HG03521 (cell line): ENCODE measurements around the gene TATDN3.
"Not testable (repeated sequence)": the region's sequence is repeated elsewhere in the genome, so short reads cannot be mapped to it uniquely, and the experiment has no call there.

Experiments
- ATAC-seq: cut with Tn5 transposase; IDR thresholded peaks from one replicate; pipeline ENCODE4 v1.9.1; 2021; ENCODE audit warnings: mild to moderate bottlenecking, moderate library complexity; ENCODE audit not compliant: unreplicated experiment

TATDN3 gene

DNA sequence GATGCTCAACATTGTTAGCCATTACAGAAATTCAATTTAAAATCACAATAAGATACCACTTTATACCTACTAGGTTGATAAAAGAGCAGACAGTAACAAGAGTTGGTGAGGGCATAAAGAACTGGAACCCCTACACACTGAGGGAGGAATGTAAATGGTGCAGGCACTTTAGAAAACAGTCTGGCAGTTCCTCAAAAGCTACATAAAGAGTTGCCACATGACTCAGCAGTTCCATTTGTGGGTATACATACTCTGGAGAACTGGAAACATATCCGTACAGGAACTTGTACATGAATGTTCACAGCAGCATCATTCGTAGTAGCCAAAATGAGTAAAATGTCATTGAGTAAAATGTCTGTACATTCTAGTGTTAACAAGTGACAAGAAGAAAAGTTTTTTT lies 17.1 kb upstream of the TATDN3 start:
- no peak for ATAC-seq

GRCh38 chr1:212775241-212775640 lies 16.5 kb upstream of the TATDN3 start:
- ATAC-seq, result no peak

DNA sequence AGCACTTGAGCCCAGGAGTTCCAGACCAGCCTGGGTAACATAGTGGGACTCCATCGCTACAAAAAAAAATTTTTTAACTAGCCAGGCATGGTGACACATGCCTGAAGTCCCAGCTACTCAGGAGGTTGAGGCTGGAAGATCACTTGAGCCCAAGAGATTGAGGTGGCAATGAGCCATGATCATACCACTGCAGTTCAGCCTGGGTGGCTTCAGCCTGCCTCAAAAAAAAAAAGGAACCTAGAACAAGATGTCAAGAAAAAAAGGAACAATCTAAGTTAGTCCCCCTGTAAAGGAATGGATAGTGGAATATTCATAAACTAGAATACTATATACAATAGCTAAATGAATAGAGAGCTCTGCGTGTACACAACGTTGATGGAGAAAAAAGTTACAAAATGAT lies 14.5 kb upstream of the TATDN3 start:
- no peak for ATAC-seq

DNA sequence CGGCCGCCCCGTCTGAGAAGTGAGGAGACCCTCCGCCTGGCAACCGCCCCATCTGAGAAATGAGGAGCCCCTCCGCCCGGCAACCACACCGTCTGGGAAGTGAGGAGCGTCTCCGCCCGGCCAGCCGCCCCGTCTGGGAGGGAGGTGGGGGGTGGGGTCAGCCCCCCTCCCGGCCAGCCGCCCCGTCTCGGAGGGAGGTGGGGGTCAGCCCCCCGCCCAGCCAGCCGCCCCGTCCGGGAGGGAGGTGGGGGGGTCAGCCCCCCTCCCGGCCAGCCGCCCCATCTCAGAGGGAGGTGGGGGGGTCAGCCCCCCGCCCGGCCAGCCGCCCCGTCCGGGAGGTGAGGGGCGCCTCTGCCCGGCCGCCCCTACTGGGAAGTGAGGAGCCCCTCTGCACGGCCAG lies 12.6 kb upstream of the TATDN3 start:
- ATAC-seq, result not testable (repeated sequence)

- ATAC-seq, result no peak
Measured at GRCh38 chr1:212780759-212781158, 10.9 kb upstream of the TATDN3 start.

DNA sequence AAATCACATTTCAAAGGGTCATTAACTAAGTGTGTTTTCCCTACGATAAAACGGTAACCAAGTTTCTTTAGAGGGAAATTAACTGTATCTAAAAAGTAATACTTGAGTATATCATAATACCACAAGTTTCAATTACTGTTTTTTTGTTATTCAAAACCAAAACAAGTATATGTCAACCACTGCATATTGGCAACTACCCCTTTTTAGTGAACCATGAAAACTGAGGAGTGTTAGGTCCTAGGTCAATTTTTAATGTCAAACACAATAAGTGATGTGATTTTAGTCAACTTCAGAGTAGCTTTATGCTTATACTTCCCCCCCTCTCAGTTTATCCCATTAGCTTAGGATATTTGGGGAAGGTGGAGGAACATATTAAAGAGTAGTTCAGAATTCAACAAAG lies 10.5 kb upstream of the TATDN3 start:
- no peak for ATAC-seq

DNA sequence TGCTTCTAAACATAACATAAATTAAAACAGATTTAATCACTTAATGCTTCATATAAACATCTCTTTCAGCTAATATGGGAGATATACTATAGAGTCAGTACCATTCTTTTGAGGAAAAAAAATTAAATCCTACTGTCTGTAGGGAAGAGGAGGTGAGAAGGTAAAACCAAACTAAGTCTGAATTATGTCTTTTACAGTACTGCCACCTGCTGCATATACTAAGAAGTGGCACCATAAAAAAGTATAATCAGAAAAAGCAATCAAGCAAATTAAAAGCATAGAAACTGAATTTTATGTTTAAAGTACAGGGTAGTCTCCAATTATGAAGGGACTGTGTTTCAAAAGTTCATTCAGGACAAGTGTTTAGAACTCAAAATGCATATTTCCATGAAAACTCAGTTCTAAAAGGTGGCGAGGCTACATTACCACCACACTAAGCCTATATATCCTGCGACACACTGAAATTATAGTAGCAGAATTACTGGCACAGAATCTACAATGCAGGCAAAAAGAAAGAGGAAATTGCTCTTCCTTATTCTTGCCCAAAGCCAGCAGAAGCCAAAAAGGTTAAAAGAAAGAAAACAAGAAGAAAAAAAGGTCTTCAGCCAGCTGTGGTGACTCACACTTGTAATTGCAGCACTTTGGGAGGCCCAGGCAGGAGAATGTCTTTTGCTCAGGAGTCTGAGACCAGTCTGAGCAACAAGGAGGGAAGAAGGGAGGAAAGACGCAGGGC lies 9.1 kb upstream of the TATDN3 start:
- no peak for ATAC-seq

DNA sequence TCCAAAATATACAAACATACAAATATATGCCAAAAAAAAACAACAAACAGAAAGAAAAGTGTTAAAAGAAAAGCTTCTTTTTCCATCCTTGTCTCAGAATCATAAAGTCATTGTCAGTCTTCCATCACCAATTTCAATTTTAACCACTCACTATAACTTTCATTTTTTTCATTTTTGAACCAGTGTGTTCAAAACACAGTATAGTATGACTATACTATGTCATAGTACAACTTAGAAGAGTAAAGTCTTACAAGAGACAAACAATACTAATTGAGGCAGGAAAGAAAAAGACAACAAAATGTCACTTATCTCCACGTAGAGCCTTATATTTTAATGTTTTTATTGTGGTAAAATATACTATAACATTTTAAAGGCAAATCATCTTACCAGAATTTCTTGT lies 7.7 kb upstream of the TATDN3 start:
- ATAC-seq, result no peak

GRCh38 chr1:212785871-212786270 lies 5.8 kb upstream of the TATDN3 start:
- ATAC-seq, result no peak

- peak; percentile 23 for ATAC-seq
Measured at GRCh38 chr1:212791261-212791675, 426 bp upstream of the TATDN3 start.

DNA sequence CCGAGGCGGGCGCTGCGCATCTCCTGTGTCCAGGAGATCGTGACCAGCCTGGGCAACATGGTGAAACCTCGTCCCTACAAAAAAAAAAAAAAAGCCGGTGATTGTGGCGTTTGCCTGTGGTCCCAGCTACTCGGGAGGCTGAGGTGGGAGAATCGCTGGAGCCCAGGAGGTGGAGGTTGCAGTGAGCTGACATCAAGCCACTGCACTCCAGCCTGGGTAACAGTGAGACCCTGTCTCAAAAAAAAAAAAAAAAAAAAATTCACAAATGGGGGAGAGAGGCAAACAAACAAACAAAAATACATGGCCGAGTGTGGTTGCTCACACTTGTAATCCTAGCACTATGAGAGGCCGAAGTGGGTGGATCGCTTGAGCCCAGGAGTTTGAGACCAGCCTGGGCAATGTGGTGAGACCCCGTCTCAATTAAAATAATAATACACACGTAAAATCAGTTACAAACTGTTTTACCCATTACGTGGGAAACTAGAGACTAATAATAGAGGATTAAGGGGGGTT lies 758 bp downstream of the TATDN3 start:
- ATAC-seq, result no peak

GRCh38 chr1:212794561-212795014 lies 2.9 kb downstream of the TATDN3 start:
- peak; percentile 77 for ATAC-seq

GRCh38 chr1:212797681-212798080 lies 6.0 kb downstream of the TATDN3 start:
- ATAC-seq, result no peak

DNA sequence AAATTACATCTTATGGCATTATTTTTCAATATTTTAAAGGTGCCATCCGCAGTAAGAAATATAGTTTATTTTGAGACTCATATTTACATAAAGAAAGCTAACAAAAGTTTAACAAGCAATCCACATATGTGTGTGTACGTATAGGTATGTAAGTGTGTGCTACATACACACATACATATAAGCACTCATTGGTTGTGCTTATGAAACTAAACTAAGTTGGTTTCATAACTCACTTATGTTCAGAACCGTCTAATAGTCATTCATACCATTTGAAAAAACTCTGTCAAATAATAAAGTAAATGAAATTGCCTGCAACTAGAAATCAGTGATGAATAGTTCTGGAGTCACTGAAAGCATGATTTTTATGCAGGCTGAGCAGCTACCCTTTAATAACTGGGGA lies 14.1 kb downstream of the TATDN3 start:
- no peak for ATAC-seq

GRCh38 chr1:212814537-212815334 lies 23.0 kb downstream of the TATDN3 start:
- no peak for ATAC-seq

- no peak for ATAC-seq
Measured at GRCh38 chr1:212816567-212817278, 25.0 kb downstream of the TATDN3 start.

- ATAC-seq, result no peak
Measured at GRCh38 chr1:212819726-212820125, 28.0 kb downstream of the TATDN3 start.

DNA sequence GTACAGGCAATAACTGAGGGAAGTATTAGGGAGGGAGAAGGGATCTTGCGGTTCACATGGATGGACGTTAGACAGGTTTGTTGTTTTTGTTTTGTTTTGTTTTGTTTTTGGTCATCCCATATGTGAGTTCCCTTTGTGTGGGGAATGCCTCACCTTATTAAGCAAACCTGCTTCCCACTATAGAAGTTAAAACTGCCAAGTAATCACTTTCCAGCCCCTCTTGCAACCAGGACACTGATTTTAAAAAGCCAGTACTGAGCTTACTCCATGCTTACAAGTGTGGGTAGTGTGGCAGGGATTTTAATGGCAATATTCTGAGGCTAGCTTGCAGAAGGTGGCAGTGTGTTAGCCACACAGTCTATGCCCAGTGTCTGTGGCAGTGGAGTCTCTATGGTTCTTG lies 29.3 kb downstream of the TATDN3 start:
- ATAC-seq, result no peak

GRCh38 chr1:212822956-212823355 lies 31.3 kb downstream of the TATDN3 start:
- no peak for ATAC-seq

- no peak for ATAC-seq
Measured at GRCh38 chr1:212824201-212824600, 32.5 kb downstream of the TATDN3 start.

- no peak for ATAC-seq
Measured at GRCh38 chr1:212825798-212826452, 34.2 kb downstream of the TATDN3 start.
